ENCODE results near the gene ZNF302.

Gene ZNF302

DNA sequence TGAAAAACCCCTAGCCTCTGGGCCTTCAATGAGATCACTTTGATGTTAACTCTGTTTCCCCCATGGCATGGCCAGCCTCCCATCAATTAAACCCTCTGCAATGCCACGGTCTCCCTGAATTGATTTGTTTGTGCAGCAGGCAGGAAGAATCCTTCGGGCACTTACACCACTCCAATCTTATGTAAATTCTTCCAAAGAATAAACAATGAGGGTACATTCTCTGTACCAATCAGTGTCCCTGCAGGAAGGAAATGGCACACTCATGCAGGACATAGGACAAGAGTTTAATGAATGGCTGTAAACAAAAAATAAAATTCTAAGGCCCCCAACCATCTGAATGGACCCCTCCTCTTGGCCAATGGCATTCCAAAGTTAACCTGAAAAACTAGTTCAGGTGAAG lies 22.7 kb upstream of the ZNF302 start:
- H3K9me3 ChIP-seq (ENCODE audit: insufficient read depth, low read length): no peaks in the 10 kb centered on the region
- no peak overlapping the region for H3K4me3 ChIP-seq (ENCODE audit: low read length)
- no peak overlapping the region for H3K9ac ChIP-seq (ENCODE audit: low read length)
- no peaks in the 10 kb centered on the region for H3K36me3 ChIP-seq (replicated peaks; ENCODE audit: low read depth, low read length)
- no peak overlapping the region for H2AFZ ChIP-seq (ENCODE audit: low read depth, low read length)
- H3K79me2 ChIP-seq (ENCODE audit: low read length): no peaks in the 10 kb centered on the region
- no peak overlapping the region for H3K4me2 ChIP-seq (ENCODE audit: low read length)
- H3K4me1 ChIP-seq (ENCODE audit: low read length): no peaks in the 10 kb centered on the region
- TF ChIP-seq, protein P1, sequence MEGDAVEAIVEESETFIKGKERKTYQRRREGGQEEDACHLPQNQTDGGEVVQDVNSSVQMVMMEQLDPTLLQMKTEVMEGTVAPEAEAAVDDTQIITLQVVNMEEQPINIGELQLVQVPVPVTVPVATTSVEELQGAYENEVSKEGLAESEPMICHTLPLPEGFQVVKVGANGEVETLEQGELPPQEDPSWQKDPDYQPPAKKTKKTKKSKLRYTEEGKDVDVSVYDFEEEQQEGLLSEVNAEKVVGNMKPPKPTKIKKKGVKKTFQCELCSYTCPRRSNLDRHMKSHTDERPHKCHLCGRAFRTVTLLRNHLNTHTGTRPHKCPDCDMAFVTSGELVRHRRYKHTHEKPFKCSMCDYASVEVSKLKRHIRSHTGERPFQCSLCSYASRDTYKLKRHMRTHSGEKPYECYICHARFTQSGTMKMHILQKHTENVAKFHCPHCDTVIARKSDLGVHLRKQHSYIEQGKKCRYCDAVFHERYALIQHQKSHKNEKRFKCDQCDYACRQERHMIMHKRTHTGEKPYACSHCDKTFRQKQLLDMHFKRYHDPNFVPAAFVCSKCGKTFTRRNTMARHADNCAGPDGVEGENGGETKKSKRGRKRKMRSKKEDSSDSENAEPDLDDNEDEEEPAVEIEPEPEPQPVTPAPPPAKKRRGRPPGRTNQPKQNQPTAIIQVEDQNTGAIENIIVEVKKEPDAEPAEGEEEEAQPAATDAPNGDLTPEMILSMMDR (IDR thresholded peaks at IDR 0.05; ENCODE audit: low read depth, low read length): no peak
- TF ChIP-seq EZH2phosphoT487 (IDR thresholded peaks at IDR 0.05; ENCODE audit: low read depth): no peak
- H3K27me3 ChIP-seq (ENCODE audit: low read depth, low read length): peaks cover 3% of the 10 kb centered on the region; the same call in 1 of the 2 replicates
- H4K20me1 ChIP-seq (ENCODE audit: insufficient read depth, low read length): no peaks in the 10 kb centered on the region
- no peak overlapping the region for H3K27ac ChIP-seq (ENCODE audit: low read length)

DNA sequence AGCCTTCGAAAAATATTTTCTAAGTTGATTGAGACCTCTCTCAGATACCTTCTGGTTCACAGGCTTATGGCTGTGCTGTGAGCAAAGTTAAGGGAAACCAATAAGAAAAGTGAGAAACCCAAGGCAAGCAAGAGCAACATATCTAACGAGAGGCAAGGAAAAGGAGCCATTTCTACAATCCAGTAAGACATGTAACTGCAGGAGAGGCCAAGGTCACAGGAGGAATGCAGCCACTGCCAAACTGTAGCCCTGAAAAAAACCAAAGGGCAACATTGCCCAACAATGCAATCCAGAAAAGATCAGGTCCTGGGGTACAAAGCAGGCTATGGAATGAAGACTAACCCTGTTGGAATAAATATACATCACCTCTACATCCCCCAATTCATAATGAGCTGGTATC lies 21.8 kb upstream of the ZNF302 start:
- no peaks in the 10 kb centered on the region for H3K9me3 ChIP-seq (ENCODE audit: insufficient read depth, low read length)
- H3K4me1 ChIP-seq (ENCODE audit: low read length): no peaks in the 10 kb centered on the region
- no peak overlapping the region for H3K27ac ChIP-seq (ENCODE audit: low read length)
- H2AFZ ChIP-seq (ENCODE audit: low read depth, low read length): no peak overlapping the region
- peaks cover 3% of the 10 kb centered on the region; the same call in 1 of the 2 replicates for H3K27me3 ChIP-seq (ENCODE audit: low read depth, low read length)
- H4K20me1 ChIP-seq (ENCODE audit: insufficient read depth, low read length): no peaks in the 10 kb centered on the region
- no peak for TF ChIP-seq EZH2phosphoT487 (IDR thresholded peaks at IDR 0.05; ENCODE audit: low read depth)
- TF ChIP-seq, protein P1 (IDR thresholded peaks at IDR 0.05; ENCODE audit: low read depth, low read length): no peak
- no peak overlapping the region for H3K9ac ChIP-seq (ENCODE audit: low read length)
- H3K4me2 ChIP-seq (ENCODE audit: low read length): no peak overlapping the region
- H3K4me3 ChIP-seq (ENCODE audit: low read length): no peak overlapping the region
- H3K36me3 ChIP-seq (replicated peaks; ENCODE audit: low read depth, low read length): no peaks in the 10 kb centered on the region
- H3K79me2 ChIP-seq (ENCODE audit: low read length): no peaks in the 10 kb centered on the region

DNA sequence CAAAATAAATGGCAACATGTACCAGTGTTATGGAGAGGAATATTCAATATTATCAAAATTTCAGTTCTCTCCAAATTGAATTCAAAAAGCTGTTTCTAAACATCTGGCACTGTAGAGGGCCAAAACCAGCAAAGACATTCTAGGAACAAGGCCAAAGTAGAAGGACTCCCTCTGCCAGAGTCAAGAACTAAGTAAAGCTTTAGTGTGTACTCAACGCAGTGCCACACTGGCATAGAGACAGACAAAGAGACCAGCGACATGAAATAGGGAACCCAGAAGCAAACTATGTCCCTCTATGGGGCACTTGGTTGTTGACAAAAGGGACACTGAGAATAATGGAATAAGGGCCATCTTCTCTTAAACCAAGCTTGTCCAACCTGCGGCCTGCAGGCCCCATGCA lies 16.1 kb upstream of the ZNF302 start:
- H3K27me3 ChIP-seq (ENCODE audit: low read depth, low read length): no peaks in the 10 kb centered on the region
- H3K79me2 ChIP-seq (ENCODE audit: low read length): no peaks in the 10 kb centered on the region
- no peaks in the 10 kb centered on the region for H4K20me1 ChIP-seq (ENCODE audit: insufficient read depth, low read length)
- no peak overlapping the region for H3K4me3 ChIP-seq (ENCODE audit: low read length)
- no peak overlapping the region for H2AFZ ChIP-seq (ENCODE audit: low read depth, low read length)
- H3K9me3 ChIP-seq (ENCODE audit: insufficient read depth, low read length): no peaks in the 10 kb centered on the region
- H3K4me2 ChIP-seq (ENCODE audit: low read length): no peak overlapping the region
- H3K36me3 ChIP-seq (replicated peaks; ENCODE audit: low read depth, low read length): no peaks in the 10 kb centered on the region
- H3K4me1 ChIP-seq (ENCODE audit: low read length): no peaks in the 10 kb centered on the region
- no peak overlapping the region for H3K27ac ChIP-seq (ENCODE audit: low read length)
- TF ChIP-seq EZH2phosphoT487 (IDR thresholded peaks at IDR 0.05; ENCODE audit: low read depth): no peak
- TF ChIP-seq, protein P1 (IDR thresholded peaks at IDR 0.05; ENCODE audit: low read depth, low read length): no peak
- H3K9ac ChIP-seq (ENCODE audit: low read length): no peak overlapping the region

DNA sequence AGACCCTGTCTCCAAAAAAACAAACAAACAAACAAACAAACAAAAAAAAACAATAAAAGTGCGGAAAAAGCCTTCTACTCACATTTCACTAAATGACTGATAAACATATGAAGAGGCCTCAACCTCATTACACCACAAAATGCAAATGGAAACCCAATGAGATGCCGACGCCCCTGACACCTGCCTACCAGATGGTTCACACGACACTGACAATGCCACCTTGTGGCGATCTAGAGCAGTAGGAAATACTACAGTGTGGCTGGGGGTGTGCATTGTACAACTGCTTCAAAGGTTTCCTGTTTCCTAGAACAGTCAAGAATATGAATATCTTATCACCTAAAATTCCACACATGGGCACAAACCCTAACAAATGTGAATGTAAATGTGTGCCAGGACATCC lies 14.6 kb upstream of the ZNF302 start:
- Histone ChIP-seq H3K4me1 (ENCODE audit: low read length) (no peaks in the 10 kb centered on the region; the same call in 1 of the 2 replicates), H3K27ac (ENCODE audit: low read length) (no peak overlapping the region), H3K79me2 (ENCODE audit: low read length) (no peaks in the 10 kb centered on the region), H3K9ac (ENCODE audit: low read length) (no peak overlapping the region), H3K27me3 (ENCODE audit: low read depth, low read length) (no peaks in the 10 kb centered on the region), H2AFZ (ENCODE audit: low read depth, low read length) (no peak overlapping the region), H3K36me3 (replicated peaks; ENCODE audit: low read depth, low read length) (no peaks in the 10 kb centered on the region), H3K4me2 (ENCODE audit: low read length) (no peak overlapping the region), H3K4me3 (ENCODE audit: low read length) (no peak overlapping the region), H4K20me1 (ENCODE audit: insufficient read depth, low read length) (no peaks in the 10 kb centered on the region), H3K9me3 (ENCODE audit: insufficient read depth, low read length) (no peaks in the 10 kb centered on the region)
- TF ChIP-seq, protein P1 (IDR thresholded peaks at IDR 0.05; ENCODE audit: low read depth, low read length): peak; percentile 66
- TF ChIP-seq EZH2phosphoT487 (IDR thresholded peaks at IDR 0.05; ENCODE audit: low read depth): no peak

Measured in OCI-LY3 (cell line).